NCI-H1105 (cell line): ENCODE measurements around the gene FOXD4.
"Not testable (repeated sequence)": the region's sequence is repeated elsewhere in the genome, so short reads cannot be mapped to it uniquely, and the experiment has no call there.

Experiments
- DNase-seq: peaks from one replicate; lab custom pipeline; 2025; lab: John Stamatoyannopoulos, UW

The FOXD4 gene

DNA sequence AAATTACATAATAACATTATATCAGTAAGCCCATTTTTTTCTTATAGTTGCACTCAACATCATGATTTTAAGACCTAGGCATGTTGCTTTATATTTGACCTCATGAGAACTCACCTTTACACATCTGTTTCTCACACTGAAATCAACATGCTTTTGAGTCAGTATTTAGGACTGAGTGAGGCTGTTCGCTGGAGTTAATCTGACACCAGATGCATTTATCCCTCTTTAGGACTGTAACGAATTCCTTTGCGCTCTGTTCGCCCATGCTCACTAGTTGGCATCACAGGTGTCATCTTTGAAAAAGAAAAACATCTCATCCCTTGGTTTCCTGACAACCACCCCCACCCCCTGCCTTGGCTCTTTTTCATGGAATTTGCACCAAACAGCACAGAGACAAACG is 24.3 kb downstream of the FOXD4 start:
- DNase-seq, result not testable (repeated sequence)

DNA sequence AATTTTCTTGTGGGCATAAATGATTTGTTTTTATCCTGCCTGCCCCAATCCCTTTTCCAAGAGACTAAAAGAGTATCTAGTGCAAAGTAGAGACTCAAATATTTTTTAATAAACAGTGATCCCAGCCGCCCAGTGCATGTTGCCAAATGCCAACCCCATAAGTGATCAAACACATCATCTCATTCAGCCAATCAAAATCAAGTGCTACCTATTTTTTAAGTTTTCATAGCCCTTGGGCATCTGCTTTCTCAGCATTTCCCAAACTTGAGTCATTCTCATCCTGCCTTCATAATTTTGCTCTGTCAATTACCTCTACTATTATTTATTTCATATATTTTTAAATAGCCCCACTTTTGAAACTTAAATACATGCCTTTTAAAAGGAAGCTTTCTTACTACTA is 27.4 kb downstream of the FOXD4 start:
- DNase-seq, result not testable (repeated sequence)

DNA sequence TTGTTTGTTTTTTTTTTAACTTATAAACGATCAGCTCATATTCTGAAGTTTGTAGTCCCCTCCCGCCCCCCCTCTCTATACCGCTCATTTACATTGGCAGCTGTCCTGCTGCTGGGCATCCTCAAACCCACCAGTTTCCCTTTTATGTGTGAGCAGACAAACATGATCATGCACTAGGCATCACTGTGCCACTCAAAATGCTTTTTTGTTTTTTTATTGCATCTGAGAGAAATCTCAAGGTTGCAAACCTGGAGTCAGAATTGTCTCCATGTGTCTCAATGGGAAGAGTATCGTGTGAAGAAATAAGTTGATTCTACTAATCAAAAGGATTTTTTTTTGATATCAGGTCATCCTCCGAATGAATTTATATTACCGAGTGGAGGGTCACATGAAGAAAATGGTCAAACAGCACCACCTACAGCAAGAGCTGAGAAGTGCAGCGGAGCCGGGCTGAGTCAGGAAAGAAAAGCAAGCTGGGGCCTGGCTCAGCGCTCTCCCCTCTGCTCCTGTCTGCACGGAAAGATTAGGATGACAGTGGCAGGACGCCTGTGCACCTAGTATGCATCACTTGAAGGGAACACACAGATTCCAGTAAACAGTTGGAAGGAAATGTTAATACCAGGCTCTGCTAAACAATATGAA is 29.7 kb downstream of the FOXD4 start:
- DNase-seq, result not testable (repeated sequence)

DNA sequence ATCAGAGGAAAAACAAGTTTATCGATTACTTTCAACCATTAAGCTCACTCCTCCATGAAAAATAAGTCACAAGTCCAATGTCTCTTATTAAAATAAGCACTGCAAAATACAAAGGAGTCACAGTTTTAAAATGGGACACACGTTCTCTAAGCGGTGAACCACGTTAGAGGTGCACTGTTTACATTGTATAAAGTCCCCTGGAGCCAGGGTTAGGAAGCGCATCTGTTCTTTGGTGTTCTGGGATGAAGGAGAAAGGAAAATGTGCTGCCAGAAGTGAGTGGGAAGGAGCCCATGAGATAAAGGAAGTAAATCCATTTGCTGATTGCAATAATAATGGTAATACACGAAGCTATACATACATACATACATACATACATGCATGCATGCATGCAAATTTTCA is 30.4 kb downstream of the FOXD4 start:
- not testable (repeated sequence) for DNase-seq

DNA sequence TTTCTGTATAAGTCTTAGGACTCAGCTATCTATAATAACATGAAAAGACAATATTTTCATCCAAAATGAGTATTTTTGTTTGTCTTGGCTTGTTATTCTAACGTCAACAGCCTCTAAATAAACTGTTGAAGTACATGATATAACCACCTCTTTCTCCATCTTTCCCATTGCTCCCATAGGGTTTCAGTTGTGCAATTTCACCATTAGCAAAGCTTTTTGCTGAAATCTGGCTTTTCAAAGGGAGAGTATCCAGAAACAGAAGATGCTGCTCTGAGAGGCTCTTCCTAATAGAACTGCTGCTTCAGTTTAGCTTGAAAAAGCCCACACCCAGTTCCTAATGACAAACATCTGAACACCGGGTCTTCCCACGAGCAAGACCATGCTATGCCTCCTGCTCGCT is 31.1 kb downstream of the FOXD4 start:
- DNase-seq, result not testable (repeated sequence)

DNA sequence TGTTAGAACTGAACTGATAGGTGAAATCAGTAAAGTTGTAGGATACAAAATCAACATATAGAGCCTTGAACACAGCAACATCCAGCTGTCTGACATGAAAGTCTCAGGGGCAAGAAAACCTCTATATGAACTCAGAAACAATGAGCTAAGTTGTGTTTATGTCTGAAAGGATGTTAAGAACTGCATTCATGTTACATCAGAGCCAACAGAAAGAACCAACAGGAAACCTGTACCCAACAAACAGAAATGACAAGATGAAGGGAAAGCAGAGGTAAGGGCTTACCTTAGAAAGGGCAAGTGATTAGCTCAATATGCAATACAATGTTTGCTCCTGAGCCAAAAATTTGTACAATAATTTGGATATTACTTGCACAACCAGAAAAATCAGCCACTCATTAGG is 31.5 kb downstream of the FOXD4 start:
- not testable (repeated sequence) for DNase-seq

DNA sequence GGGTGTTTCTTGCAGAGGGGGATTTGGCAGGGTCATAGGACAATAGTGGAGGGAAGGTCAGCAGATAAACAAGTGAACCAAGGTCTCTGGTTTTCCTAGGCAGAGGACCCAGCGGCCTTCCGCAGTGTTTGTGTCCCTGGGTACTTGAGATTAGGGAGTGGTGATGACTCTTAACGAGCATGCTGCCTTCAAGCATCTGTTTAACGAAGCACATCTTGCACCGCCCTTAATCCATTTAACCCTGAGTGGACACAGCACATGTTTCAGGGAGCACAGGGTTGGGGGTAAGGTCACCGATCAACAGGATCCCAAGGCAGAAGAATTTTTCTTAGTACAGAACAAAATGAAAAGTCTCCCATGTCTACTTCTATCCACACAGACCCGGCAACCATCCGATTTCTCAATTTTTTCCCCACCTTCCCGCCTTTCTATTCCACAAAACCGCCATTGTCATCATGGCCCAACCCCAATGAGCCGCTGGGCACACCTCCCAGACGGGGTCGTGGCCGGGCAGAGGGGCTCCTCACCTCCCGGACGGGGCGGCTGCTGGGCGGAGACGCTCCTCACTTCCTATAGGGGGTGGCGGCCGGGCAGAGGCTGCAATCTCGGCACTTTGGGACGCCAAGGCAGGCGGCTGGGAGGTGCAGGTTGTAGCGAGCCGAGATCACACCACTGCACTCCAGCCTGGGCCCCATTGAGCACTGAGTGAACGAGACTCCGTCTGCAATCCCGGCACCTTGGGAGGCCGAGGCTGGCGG is 35.1 kb downstream of the FOXD4 start:
- not testable (repeated sequence) for DNase-seq

DNA sequence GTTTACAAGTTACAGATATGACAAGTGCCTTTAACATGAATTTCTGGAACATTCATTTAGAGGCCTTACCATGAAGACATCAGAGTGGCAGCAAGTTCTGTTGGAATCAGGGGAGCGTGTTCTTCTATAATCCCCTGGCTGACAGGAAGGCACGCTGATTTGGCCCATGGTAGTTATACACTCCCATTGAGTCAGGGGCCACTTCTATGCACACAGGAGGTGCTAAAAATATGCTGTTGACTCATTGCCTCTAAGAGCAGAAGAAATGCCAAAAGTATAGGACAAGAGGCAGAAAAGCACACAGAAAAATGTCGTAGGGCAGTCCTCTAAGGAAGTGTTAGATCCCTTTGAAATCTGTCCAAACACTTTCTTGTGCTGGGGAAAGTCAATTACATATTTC is 39.9 kb downstream of the FOXD4 start:
- DNase-seq, result not testable (repeated sequence)

DNA sequence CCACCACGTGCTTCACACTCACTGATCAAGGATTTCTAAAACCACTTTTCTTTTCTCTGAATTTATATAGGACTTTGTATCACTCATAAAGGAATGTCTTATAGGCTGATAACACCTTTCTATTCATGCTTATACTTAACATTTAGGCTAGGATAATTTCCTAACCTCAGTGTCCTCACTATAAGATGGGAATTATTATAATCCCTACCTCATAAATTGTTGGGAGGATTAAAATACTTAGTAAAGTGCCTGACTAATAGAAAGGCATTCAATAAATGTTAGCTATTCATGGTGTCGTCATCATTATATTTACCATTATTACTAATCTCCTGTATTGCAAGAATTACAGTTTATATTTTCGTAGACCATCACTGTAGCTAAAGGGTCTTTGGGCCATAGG is 41.8 kb downstream of the FOXD4 start:
- not testable (repeated sequence) for DNase-seq

DNA sequence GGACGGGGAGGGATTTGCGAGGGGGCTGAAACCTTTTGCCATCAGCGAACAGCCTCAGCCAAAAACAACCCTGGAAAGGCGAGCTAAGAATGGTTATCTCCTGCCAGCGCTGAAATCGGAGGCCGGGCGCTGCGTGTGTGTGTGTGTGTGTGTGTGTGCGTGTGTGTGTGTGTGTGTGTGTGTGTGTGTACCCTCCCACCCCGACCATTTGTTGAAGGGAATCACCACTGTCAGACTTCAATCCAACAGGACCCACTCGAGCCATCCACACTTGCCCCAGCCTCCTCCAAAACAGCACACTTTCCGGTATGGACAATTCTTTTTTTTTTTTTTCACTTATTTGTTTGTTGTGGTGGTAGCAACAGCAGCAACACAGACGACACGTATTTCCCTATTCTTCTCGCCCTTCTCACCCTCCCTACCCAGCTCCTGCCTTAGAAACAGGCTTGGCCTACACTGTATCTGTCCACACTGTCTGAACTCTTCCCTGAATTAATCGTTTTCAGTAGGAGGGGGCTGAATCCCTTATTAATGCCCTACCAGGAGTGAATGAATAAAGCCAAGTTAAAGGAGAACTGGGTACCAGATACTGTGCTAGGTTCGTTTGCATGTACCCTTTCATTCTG is 44.2 kb downstream of the FOXD4 start:
- not testable (repeated sequence) for DNase-seq

DNA sequence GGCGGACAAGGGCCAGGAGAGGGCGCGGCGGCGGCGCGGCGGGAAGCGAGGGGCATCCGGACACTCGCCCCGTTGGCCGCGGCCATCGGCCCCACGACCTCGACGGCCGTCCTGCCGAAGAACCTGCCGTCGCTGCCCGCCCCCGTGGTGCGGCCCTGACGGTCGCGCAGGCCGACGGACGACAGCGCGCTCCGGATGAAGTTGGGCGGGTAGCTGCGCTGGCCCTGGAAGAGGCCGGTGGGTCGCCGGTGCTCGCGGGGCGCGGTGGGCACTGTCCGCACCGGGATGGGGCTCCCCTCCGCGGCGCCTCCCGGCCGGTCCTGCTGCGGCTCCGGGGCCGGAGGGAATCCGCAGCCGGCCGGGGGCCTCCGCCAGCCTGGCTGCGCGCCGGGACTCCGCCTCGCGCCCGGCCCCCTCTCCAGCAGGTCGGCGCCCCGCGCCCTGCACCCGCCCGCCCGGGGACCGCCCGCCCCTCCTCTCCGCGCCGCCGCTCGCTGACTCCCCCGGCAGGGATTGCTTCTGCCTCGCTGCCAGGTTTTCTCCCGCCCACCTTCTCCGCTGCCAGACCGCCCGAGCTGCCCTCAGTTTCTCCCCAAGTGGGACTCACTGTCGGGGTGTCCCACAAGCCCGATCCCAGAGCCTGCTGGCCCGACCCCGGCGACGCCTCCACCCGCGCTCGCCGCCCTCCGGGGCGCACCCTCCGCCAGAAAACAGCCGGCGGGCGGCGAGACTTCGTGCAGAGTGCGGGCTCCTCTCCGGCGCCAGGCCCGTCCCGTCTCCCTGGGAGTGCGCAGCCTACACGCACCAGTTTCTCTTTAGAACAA is 44.9 kb downstream of the FOXD4 start:
- peak; percentile 25 for DNase-seq
